Measurements from ENCODE around the gene ARHGEF37.

ARHGEF37 gene

DNA sequence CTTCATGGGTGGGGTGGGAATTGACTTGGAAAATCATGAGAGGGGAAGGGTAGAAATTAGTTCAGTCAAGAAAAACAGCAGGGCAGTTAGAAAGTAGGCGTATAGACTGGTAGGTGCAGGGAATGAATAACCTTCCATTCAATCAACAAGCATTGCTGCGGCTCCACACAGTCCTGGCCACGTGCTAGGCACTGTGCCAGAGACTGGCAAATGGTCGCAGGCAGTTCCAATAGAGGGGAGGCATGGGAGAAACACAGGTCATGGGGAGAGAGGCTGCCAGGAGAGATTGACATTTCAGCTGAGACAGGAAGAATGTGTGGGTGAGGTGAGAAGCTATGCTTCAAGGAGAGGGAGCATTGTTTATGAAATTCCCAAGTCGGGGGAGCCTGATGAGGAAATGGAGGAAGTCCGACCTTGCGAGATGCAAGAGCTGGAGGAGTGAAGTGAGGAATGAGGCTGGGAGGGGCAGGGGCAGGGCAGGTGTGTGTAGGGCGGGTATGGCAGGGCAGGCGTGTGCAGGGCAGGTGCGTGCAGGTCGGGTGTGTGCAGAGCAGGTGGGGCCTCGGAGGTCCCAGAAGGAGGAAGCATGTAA lies 94.4 kb downstream of the ARHGEF37 start:
- DNase-seq (ENCODE audit: low read depth in 2 of 2), result no peak

GRCh38 chr5:149677731-149678130 lies 96.4 kb downstream of the ARHGEF37 start:
- DNase-seq (ENCODE audit: low read depth in 2 of 2), result no peak

DNA sequence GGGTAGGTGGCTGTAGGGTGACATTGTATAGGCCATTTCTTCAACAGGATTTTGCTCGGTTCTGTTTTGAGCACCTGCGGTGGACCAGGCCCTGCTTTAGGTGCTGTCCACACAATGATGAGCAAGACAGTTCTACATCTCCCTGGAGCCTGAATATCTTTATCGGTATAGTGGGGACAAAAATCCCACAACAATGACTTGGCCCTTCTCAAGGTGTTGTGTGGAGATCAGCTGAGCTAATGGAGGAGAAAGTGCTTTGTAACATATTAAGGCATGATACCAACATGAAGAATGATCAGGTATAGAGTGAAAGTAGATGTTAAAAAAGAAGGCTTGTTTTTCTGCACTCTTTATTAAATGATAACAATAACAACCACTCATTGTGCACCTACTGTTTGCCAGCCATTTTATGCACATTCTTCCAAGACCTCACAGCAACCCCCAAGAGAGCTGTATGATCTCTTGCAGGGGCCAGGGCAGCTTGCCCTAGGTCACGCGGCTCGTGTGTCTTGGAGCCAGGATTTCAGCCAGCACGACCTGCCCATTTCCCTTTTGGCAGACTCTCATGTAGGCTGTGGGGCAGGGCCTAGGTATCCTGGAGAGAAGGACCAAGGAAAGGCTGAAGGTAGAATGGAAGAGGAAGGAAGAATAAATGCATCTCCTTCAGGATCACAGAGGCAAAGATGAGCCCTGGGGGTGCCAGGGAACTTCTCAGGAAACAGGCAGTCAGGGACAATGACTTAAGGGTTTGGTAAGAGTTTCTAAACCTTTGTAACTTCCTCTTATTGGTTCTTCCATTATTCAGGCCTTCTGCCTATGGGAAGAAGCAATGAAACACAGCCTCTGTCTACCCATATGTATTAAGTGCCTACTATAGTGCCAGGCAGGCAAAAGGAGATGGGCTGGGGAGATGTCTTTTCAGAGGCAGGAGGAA lies 98.8 kb downstream of the ARHGEF37 start:
- no peak for DNase-seq (ENCODE audit: low read depth in 2 of 2)

- DNase-seq (ENCODE audit: low read depth in 2 of 2), result no peak
Observed at GRCh38 chr5:149680810-149681221, 99.5 kb downstream of the ARHGEF37 start.

DNA sequence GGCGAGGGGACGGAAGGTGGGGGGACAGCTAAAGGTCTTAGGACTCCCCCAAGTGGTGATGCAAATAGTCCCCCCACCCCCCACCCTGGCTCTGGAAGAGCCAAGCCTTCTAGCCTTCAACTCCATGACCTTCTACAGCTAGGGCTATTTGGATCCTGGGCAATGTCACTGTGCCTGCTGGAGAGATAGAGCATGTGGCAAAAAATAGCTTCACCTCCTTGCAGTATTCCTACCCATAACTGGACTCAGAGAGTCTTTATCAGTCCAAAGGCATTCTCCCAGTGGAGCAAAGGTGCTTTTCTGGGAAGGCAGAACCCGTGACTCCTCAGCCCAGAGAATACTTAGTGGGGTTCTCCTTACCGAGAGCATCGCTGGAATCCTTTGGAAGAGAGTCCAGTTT lies 100.0 kb downstream of the ARHGEF37 start:
- no peak for DNase-seq (ENCODE audit: low read depth in 2 of 2)

DNA sequence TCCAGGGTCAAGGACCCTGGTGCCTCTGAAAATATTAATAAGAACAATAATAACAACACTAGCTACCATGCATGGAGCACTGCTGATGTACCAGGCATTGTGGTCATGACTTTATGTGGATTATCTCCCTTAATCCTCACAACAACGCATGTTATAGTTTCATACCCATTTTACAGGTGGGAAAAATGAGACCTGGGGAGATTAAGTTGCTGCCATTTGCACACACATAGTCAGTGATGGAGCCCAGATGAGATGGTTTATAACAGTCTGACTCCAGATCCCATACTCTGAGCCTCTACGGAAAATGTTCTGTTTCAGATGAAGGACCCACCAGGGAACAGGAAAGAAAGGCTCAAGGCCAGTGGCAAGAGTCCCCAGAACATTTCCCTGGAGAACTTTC lies 100.6 kb downstream of the ARHGEF37 start:
- no peak for DNase-seq (ENCODE audit: low read depth in 2 of 2)

DNA sequence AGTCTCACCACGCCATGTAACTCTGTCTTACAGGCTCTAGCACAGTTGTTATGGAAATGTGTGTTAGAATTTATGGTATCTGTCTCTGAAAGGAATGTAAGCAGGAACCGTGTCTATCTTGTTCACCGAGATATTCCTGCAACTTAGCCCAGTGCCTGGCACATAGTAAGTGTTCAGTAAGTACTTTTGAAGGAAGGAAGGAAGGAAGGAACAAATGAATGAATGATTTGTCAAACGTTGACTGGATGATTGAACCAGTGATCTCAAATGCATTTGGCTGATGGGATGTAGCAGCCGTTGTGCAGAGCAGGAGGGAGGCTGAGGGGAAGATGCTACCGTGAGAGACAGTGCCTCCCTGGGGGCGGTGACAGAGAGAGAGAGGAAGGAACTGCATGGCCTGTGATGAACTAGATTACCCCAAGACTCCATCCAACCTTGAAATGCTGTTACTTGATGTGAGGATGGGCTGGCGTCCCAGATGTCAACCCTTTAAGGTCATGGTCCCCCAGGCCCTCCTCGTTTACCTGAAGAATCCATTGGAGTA lies 101.3 kb downstream of the ARHGEF37 start:
- DNase-seq (ENCODE audit: low read depth in 2 of 2), result no peak

DNA sequence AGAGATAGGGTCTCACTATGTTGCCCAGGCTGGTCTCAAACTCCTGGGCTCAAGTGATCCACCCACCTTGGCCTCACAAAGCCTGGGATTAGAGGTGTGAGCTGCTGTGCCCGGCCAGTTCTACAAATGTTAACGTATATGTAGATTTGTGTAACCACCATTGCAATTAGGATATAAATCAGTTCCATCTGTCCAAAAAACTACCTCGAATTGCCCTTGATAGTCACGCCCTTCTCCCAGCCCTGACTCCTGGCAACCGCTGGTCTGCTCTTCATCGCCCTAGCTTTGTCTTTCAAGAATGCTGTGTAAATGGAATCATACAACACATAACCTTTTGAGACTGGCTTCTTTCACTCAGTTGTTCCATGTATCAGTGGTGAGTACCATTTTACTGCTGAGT lies 102.7 kb downstream of the ARHGEF37 start:
- DNase-seq (ENCODE audit: low read depth in 2 of 2), result no peak

- DNase-seq (ENCODE audit: low read depth in 2 of 2), result no peak
Observed at GRCh38 chr5:149684371-149684770, 103.1 kb downstream of the ARHGEF37 start.
